ENCODE data around the gene SH3TC1. TPM values are rescaled to one million over a fixed set of nuclear protein-coding genes. Genes with fewer than 3 reads are reported as not detected.

The SH3TC1 gene
- total and polyA plus RNA-seq, 10 of the 15 experiments (the other 5 are each of a cell fraction or from before 2014, with no cell fraction given), result 0.19 to 47.0 (median 18.4) TPM

DNA sequence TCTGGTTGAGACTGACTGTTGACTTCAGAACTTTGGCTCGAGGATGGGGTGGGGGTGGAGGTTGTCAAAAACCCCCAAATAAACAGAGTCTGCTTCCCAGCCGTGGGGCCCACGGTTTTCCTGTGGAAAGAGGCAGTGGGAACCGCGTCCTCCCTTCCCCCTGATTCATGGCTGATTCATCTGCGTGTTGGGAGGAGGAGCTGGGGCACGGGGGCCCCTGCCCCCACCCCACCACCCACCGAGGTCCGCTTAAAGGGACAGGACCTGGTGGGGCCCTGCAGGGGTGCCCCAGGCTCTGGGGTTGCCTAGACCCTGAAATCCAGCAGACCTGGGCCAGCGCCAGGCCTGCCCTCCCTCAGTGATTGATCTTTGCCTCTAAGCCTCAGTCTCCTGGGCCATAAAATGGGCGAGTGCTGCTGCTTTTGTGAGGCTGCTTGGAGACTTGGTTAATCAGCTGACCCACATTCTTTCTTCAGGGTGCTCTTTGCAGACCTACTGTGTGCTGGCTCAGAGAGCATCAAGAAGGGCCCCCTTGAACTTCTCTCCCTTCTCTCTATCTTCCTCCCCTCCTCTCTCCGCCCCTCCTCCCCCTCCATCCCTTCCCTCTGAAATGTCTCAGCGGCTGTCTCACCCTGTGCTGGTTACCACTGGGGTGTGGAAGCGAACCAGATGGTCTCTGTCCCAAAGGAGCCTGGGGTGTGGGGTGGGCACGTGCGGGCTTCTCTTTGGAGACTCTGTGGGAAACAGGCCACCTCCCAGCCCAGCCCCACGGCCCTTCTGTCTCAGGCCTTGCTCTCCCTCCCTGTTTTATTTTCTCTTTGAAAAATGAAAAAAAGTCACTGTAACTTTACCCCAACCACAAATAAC lies 79.6 kb downstream of the SH3TC1 start:
- Histone ChIP-seq H3K27me3 (replicated peaks in 1 of 2; ENCODE audit: control insufficient read depth in 2 of 2, insufficient read depth in 2 of 2, low read length in 1 of 2) (peaks cover 0 to 4% of the 10 kb centered on the region in 2 experiments; a peak in 2 of 4 replicates), H3K27ac (ENCODE audit: control insufficient read depth, insufficient read depth) (no peak overlapping the region), H3K79me2 (ENCODE audit: control insufficient read depth, insufficient read depth, low read length) (no peaks in the 10 kb centered on the region), H4K20me1 (ENCODE audit: control insufficient read depth, insufficient read depth) (no peaks in the 10 kb centered on the region), H3K9me3 (replicated peaks; ENCODE audit: control insufficient read depth, insufficient read depth, low read length) (no peaks in the 10 kb centered on the region), H3K4me3 (no peak overlapping the region), H3K4me1 (ENCODE audit: control insufficient read depth, insufficient read depth, low read length) (no peaks in the 10 kb centered on the region), H3K4me2 (ENCODE audit: control insufficient read depth, insufficient read depth) (no peak overlapping the region), H2AFZ (ENCODE audit: control insufficient read depth, low read depth, low read length) (no peak overlapping the region), H3K36me3 (ENCODE audit: control insufficient read depth in 2 of 2, insufficient read depth in 2 of 2, low read length in 1 of 2) (no peaks in the 10 kb centered on the region), H3K9ac (ENCODE audit: control insufficient read depth, insufficient read depth, low read length) (no peak overlapping the region)
- DNase-seq (ENCODE audit: low read depth, low spot score), result no peak
- intact Hi-C loops (cut with micrococcal nuclease; ENCODE audit: unreplicated experiment) (no loop called here), in situ Hi-C loops (cut with MboI) (no loop called here)
- 7% methylated on average over 16 of the region's 17 CpGs for WGBS (ENCODE audit: insufficient coverage, insufficient replicate concordance, low lambda C conversion rate, missing lambda C conversion rate)
- no TSS peak for BruUV-seq (replicated peaks)
- ChIA-PET RAD21 (ENCODE audit: unreplicated experiment) (no interaction called here), CTCF (no interaction called here), SMC1A (ENCODE audit: uncharacterized antibody, unreplicated experiment) (no interaction called here), POLR2A (no interaction called here)
- no peak for ATAC-seq
- FAIRE-seq, result no peak
- TF ChIP-seq BHLHE40 (IDR thresholded peaks at IDR 0.05; ENCODE audit: borderline replicate concordance in 1 of 2, low read depth in 2 of 2, low read length in 1 of 2) (peak in 1 of 2 experiments; percentile 8; a peak in 1 of 4 replicates), ZNF207 (IDR thresholded peaks at IDR 0.05; ENCODE audit: borderline replicate concordance) (no peak)

GRCh38 chr4:8279321-8280157 lies 80.4 kb downstream of the SH3TC1 start:
- Histone ChIP-seq H3K4me3 (no peak overlapping the region), H3K9me3 (replicated peaks; ENCODE audit: control insufficient read depth, insufficient read depth, low read length) (no peaks in the 10 kb centered on the region), H3K4me1 (ENCODE audit: control insufficient read depth, insufficient read depth, low read length) (no peaks in the 10 kb centered on the region), H3K36me3 (ENCODE audit: control insufficient read depth in 2 of 2, insufficient read depth in 2 of 2, low read length in 1 of 2) (no peaks in the 10 kb centered on the region), H3K79me2 (ENCODE audit: control insufficient read depth, insufficient read depth, low read length) (no peaks in the 10 kb centered on the region), H2AFZ (ENCODE audit: control insufficient read depth, low read depth, low read length) (no peak overlapping the region), H3K9ac (ENCODE audit: control insufficient read depth, insufficient read depth, low read length) (no peak overlapping the region), H3K27me3 (replicated peaks in 1 of 2; ENCODE audit: control insufficient read depth in 2 of 2, insufficient read depth in 2 of 2, low read length in 1 of 2) (peaks cover 0 to 4% of the 10 kb centered on the region in 2 experiments; a peak in 2 of 4 replicates), H3K4me2 (ENCODE audit: control insufficient read depth, insufficient read depth) (no peak overlapping the region), H4K20me1 (ENCODE audit: control insufficient read depth, insufficient read depth) (no peaks in the 10 kb centered on the region), H3K27ac (ENCODE audit: control insufficient read depth, insufficient read depth) (no peak overlapping the region)
- CTCF ChIA-PET, result no interaction called here
- no TSS peak for BruUV-seq (replicated peaks)
- in situ Hi-C loops (cut with MboI) (no loop called here), intact Hi-C loops (cut with micrococcal nuclease; ENCODE audit: unreplicated experiment) (no loop called here)
- SMC1A ChIA-PET (ENCODE audit: uncharacterized antibody, unreplicated experiment), result no interaction called here
- POLR2A ChIA-PET, result no interaction called here
- RAD21 ChIA-PET (ENCODE audit: unreplicated experiment), result no interaction called here
- no peak for FAIRE-seq
- no peak for DNase-seq (ENCODE audit: low read depth, low spot score)
- WGBS (ENCODE audit: insufficient coverage, insufficient replicate concordance, low lambda C conversion rate, missing lambda C conversion rate), result 36% methylated on average over 22 of the region's 22 CpGs
- no peak for ATAC-seq
- no peak for TF ChIP-seq NFYA (IDR thresholded peaks at IDR 0.05; ENCODE audit: borderline replicate concordance, low read depth, low read length)
- TF ChIP-seq ZNF274 (IDR thresholded peaks at IDR 0.05; ENCODE audit: insufficient read depth, insufficient read length), result no peak
- TF ChIP-seq HDGF (IDR thresholded peaks at IDR 0.05), result no peak
- no peak for TF ChIP-seq HCFC1 (IDR thresholded peaks at IDR 0.05; ENCODE audit: low read length)
- no peak for TF ChIP-seq SMARCA5 (IDR thresholded peaks at IDR 0.05)
- TF ChIP-seq WRNIP1 (IDR thresholded peaks at IDR 0.05; ENCODE audit: borderline replicate concordance, low read depth, low read length), result no peak
- no peak for TF ChIP-seq IRF4 (IDR thresholded peaks at IDR 0.05; ENCODE audit: low read depth, low read length)
- TF ChIP-seq MYC (IDR thresholded peaks at IDR 0.05; ENCODE audit: insufficient read depth, insufficient read length, insufficient replicate concordance, low read length, severe bottlenecking), result no peak
- no peak for TF ChIP-seq FOXM1 (IDR thresholded peaks at IDR 0.05; ENCODE audit: low read depth, low read length)
- no peak for TF ChIP-seq BMI1 (IDR thresholded peaks at IDR 0.05; ENCODE audit: borderline replicate concordance)
- TF ChIP-seq IKZF2 (IDR thresholded peaks at IDR 0.05), result no peak
- no peak for TF ChIP-seq MEF2B (IDR thresholded peaks at IDR 0.05; ENCODE audit: partially characterized antibody, poor library complexity, severe bottlenecking)
- TF ChIP-seq FOXK2 (IDR thresholded peaks at IDR 0.05), result no peak

Measured in GM12878 (cell line).